GM23248 (cell line): ENCODE measurements around the gene HOXC9. TPM values are rescaled to one million over a fixed set of nuclear protein-coding genes. Genes with fewer than 3 reads are reported as not detected.
A peak's percentile ranks its signal among the peaks of the same experiment; 100 is the strongest.

Experiments
- DNase-seq: peaks from one replicate; pipeline ENCODE4 v3.0.0-alpha.2; 2015
- H2AFZ ChIP-seq: fragments of 200-600 bp; sonication (generic); 2 replicates; pipeline ENCODE4 v1.6.1; 2016; ENCODE audit warnings: antibody characterized with exemption
- H3F3A ChIP-seq: fragments of 200-600 bp; sonication (generic); 2 replicates; pipeline ENCODE4 v1.6.1; 2016; ENCODE audit warnings: mild to moderate bottlenecking, antibody characterized with exemption, mixed run types; ENCODE audit not compliant: insufficient read depth
- H3K27ac ChIP-seq: fragments of 200-600 bp; sonication (generic); 2 replicates; pipeline ENCODE4 v1.5.1; 2016; ENCODE audit warnings: mild to moderate bottlenecking
- H3K27me3 ChIP-seq: fragments of 200-600 bp; sonication (generic); replicated peaks from 2 replicates; pipeline ENCODE4 v1.6.1; 2016; ENCODE audit warnings: mild to moderate bottlenecking; ENCODE audit not compliant: insufficient read depth
- H3K36me3 ChIP-seq: fragments of 200-600 bp; sonication (generic); 2 replicates; pipeline ENCODE4 v1.6.1; 2016; ENCODE audit warnings: low read depth, mild to moderate bottlenecking
- H3K4me1 ChIP-seq: fragments of 200-600 bp; sonication (generic); 2 replicates; pipeline ENCODE4 v1.6.1; 2016; ENCODE audit warnings: mild to moderate bottlenecking; ENCODE audit not compliant: insufficient read depth
- H3K4me2 ChIP-seq: fragments of 200-600 bp; sonication (generic); one replicate; pipeline ENCODE4 v1.6.1; 2016; ENCODE audit warnings: mild to moderate bottlenecking; ENCODE audit not compliant: unreplicated experiment
- H3K4me3 ChIP-seq: fragments of 200-600 bp; sonication (generic); 2 replicates; pipeline ENCODE4 v1.5.1; 2016; ENCODE audit warnings: mild to moderate bottlenecking
- H3K79me2 ChIP-seq: fragments of 200-600 bp; sonication (generic); 2 replicates; pipeline ENCODE4 v1.6.1; 2016; ENCODE audit warnings: mild to moderate bottlenecking; ENCODE audit not compliant: insufficient read depth
- H3K9ac ChIP-seq: fragments of 200-600 bp; sonication (generic); 2 replicates; pipeline ENCODE4 v1.6.1; 2016; ENCODE audit warnings: mild to moderate bottlenecking
- H3K9me2 ChIP-seq: fragments of 200-600 bp; sonication (generic); 2 replicates; pipeline ENCODE4 v1.6.1; 2016; ENCODE audit warnings: mixed run types, mild to moderate bottlenecking, moderate library complexity; ENCODE audit not compliant: insufficient read depth
- H3K9me3 ChIP-seq: fragments of 200-600 bp; sonication (generic); one replicate; pipeline ENCODE4 v1.6.1; 2017; ENCODE audit warnings: low read depth
- H4K20me1 ChIP-seq: fragments of 200-600 bp; sonication (generic); 2 replicates; pipeline ENCODE4 v1.6.0; 2016; ENCODE audit not compliant: insufficient read depth
- EZH2 ChIP-seq: fragments of 200-600 bp; sonication (generic); IDR thresholded peaks from 2 replicates; pipeline ENCODE4 v1.6.1; 2018; ENCODE audit warnings: antibody characterized with exemption, mild to moderate bottlenecking; ENCODE audit not compliant: insufficient read depth, poor library complexity, severe bottlenecking
- EZH2phosphoT487 ChIP-seq: fragments of 200-600 bp; sonication (generic); IDR thresholded peaks from 2 replicates; pipeline ENCODE4 v1.6.1; 2018; ENCODE audit warnings: antibody characterized with exemption, moderate library complexity, mild to moderate bottlenecking, low read depth; ENCODE audit not compliant: insufficient read depth
- WGBS, 2 experiments: methylation state at CpG; one replicate each; pipeline ENCODE4 v1.1.6; 2015 to 2017; ENCODE audit warnings: low lambda C conversion rate in 2 of 2, low coverage in 1 of 2; ENCODE audit errors: missing lambda C conversion rate in 2 of 2; 5-methylcytosine and 5-hydroxymethylcytosine counted together
- in situ Hi-C: fragments of 300-500 bp; cut with MboI; formaldehyde crosslinking; loops from 2 replicates; pipeline ENCODE4 v1.15.0; 2020
- polyA plus RNA-seq: library from polyadenylated mRNA; unstranded; fragments of >200 nt; fragmentation: Nextera tagmentation; extraction: Ambion mirVana; gene quantifications from 2 replicates; pipeline ENCODE4 v1.2.1, GENCODE V29; 2016
- total RNA-seq: library from RNA; depleted of rRNA; stranded (reverse); fragments of >200 nt; shearing (Covaris generic); gene quantifications from 2 replicates; pipeline ENCODE4 v1.2.3, GENCODE V29; 2014

HOXC9 gene
- total and polyA plus RNA-seq, 2 experiments from 2014 or later, result 2.5 to 5.5 TPM

GRCh38 chr12:54025499-54026405 is 25.8 kb downstream of the HOXC9 start:
- Histone ChIP-seq H3K27me3 (no peaks in the 10 kb centered on the region), H3K4me1 (peaks cover 77% of the 10 kb centered on the region), H2AFZ (no peak overlapping the region), H3K9me2 (no peaks in the 10 kb centered on the region), H4K20me1 (no peaks in the 10 kb centered on the region), H3K9me3 (no peaks in the 10 kb centered on the region), H3K79me2 (peaks cover 99% of the 10 kb centered on the region), H3K9ac (peak overlapping the region; percentile 97), H3K4me2 (peak overlapping the region; percentile 94), H3K4me3 (peak overlapping the region; percentile 77), H3K36me3 (no peaks in the 10 kb centered on the region), H3K27ac (peak overlapping the region; percentile 99), H3F3A (peaks cover 20% of the 10 kb centered on the region; the same call in 1 of the 2 replicates)
- no peak for TF ChIP-seq EZH2
- no peak for TF ChIP-seq EZH2phosphoT487
- peak; percentile 59 for DNase-seq
- 13 to 20% methylated on average over 7 of the region's 7 CpGs for WGBS, 2 experiments
- in situ Hi-C loops, result loop anchor here (10.0 kb wide), 1 partner anchor 169 kb away; no protein-coding TSS in a partner anchor

DNA sequence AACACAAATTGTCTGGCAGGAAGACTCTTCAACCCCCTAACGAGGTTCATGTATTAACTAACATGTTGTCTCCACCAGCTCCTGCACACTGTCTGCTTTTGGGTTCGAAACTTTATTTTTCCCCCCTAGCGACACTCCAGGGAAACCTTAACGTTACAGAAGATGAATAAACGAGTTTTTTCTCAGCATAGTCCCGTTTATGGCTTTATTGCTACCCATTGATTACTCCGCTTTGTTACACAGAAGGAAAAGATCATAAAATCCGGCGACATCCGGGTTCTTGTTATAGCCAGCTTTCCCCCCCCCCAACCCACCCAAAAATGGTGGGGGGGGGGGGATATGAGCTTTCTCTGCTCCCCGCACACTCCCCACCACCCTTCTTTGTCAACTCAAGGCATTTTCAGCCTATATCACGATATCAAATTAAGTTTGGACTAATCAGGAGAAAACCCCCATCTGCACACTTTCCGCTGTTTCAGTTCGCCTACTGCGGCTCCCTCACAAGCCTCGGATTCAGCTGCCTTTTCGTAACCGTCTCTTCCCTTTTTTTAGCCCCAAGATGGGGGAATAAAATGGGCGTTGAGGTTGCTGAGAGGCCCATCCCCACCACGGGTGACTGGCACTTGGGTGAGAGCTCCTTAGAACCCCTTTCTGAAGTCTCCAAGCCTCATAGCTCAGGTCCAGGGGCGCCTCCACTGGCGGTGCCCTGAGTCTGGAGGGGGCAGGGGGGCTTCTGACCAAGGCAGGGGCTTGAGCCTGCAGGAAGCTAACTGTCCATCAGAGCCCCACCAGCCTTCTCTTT is 26.9 kb downstream of the HOXC9 start:
- Histone ChIP-seq H3F3A (peaks cover 24% of the 10 kb centered on the region), H3K9me3 (no peaks in the 10 kb centered on the region), H3K27me3 (no peaks in the 10 kb centered on the region), H3K9ac (peak overlapping the region; percentile 97), H3K79me2 (peaks cover 99% of the 10 kb centered on the region), H2AFZ (peak overlapping the region; percentile 35), H4K20me1 (no peaks in the 10 kb centered on the region), H3K36me3 (no peaks in the 10 kb centered on the region), H3K4me2 (peak overlapping the region; percentile 94), H3K4me1 (peaks cover 74% of the 10 kb centered on the region), H3K27ac (peak overlapping the region; percentile 99), H3K9me2 (no peaks in the 10 kb centered on the region), H3K4me3 (peak overlapping the region; percentile 77)
- in situ Hi-C loops, result loop anchor here (10.0 kb wide), 1 partner anchor 168 kb away; no protein-coding TSS in a partner anchor
- DNase-seq, result peak; percentile 47
- TF ChIP-seq EZH2 (no peak), EZH2phosphoT487 (no peak)
- WGBS, 2 experiments, result 33 to 36% methylated on average over 20 to 22 of the region's 22 CpGs

DNA sequence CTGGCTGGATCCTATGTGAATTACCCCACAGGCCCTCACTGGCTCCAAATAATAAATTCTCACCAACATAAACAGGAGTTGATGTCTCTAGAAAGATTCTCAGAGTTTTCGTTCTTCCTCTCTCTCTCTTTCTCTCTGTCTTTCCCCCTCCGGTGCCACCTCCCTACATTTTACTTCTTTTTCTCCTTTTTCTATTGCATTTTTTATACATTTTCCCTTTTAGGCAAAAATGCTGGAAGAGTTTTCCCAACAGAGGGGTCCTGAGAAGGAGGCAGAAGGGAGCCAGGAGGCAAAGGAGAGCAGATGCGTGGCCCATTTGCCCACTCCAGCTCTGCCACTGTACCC is 27.5 kb downstream of the HOXC9 start:
- WGBS, 2 experiments, result 61 to 67% methylated on average over 3 of the region's 3 CpGs
- peaks cover 99% of the 10 kb centered on the region for H3K79me2 ChIP-seq
- DNase-seq, result peak; percentile 35
- H2AFZ ChIP-seq, result peak overlapping the region; percentile 35; the same call in 1 of the 2 replicates
- TF ChIP-seq EZH2phosphoT487 (no peak), EZH2 (no peak)
- peaks cover 74% of the 10 kb centered on the region for H3K4me1 ChIP-seq
- peak overlapping the region; percentile 99 for H3K27ac ChIP-seq
- in situ Hi-C loops, result loop anchor here (10.0 kb wide), 1 partner anchor 167 kb away; no protein-coding TSS in a partner anchor
- no peaks in the 10 kb centered on the region for H3K27me3 ChIP-seq
- H4K20me1 ChIP-seq, result no peaks in the 10 kb centered on the region
- H3K36me3 ChIP-seq, result no peaks in the 10 kb centered on the region
- no peaks in the 10 kb centered on the region for H3K9me3 ChIP-seq
- no peaks in the 10 kb centered on the region for H3K9me2 ChIP-seq
- peaks cover 30% of the 10 kb centered on the region for H3F3A ChIP-seq
- H3K4me3 ChIP-seq, result peak overlapping the region; percentile 77
- H3K9ac ChIP-seq, result peak overlapping the region; percentile 97
- peak overlapping the region; percentile 94 for H3K4me2 ChIP-seq
